K562 (cell line): ENCODE results near the gene PTPN7. TPM values are rescaled to one million over a fixed set of nuclear protein-coding genes. Genes with fewer than 3 reads are reported as not detected.

Experiments
- CBFA2T3 ChIP-seq: fragments of 450-650 bp; IDR thresholded peaks from 2 replicates; pipeline ENCODE4 v1.6.1; 2017
- CEBPG ChIP-seq, 3 experiments: fragments of 200-800 bp in 1 of 3; sonication (Bioruptor generic) in 1 of 3; sonication (generic) in 1 of 3; formaldehyde crosslinking in 1 of 3; IDR thresholded peaks in 2 of 3; conservative IDR thresholded peaks in 1 of 3; 2 replicates each; pipeline versions ENCODE4 v1.6.1 to v1.8.0; 2016 to 2022; ENCODE audit warnings: missing compliant biosample characterization in 2 of 3, missing genetic modification characterization in 2 of 3, mild to moderate bottlenecking in 1 of 3, missing genetic modification reagents in 1 of 3
- ESRRA ChIP-seq: fragments of 450-650 bp; IDR thresholded peaks from 2 replicates; pipeline ENCODE4 v1.6.1; 2014; ENCODE audit warnings: low read depth, mild to moderate bottlenecking, moderate library complexity, borderline replicate concordance
- GTF2A2 ChIP-seq: IDR thresholded peaks from 2 replicates; pipeline ENCODE4 v1.6.1; 2016; ENCODE audit warnings: mild to moderate bottlenecking, missing genetic modification characterization, missing compliant biosample characterization
- RFX1 ChIP-seq: fragments of 450-650 bp; IDR thresholded peaks from 2 replicates; pipeline ENCODE4 v1.6.1; 2016; ENCODE audit warnings: mild to moderate bottlenecking, moderate library complexity
- ZNF217 ChIP-seq: sonication (generic); formaldehyde crosslinking; IDR thresholded peaks from 2 replicates; pipeline ENCODE4 v1.8.0; 2022; ENCODE audit warnings: mild to moderate bottlenecking, missing genetic modification reagents
- ZNF24 ChIP-seq: fragments of 450-650 bp; IDR thresholded peaks from 2 replicates; pipeline ENCODE4 v1.6.1; 2016
- polyA plus RNA-seq, 8 experiments: library from polyadenylated mRNA; depleted of rRNA in 4 of 8; stranded (reverse) in 5 of 8; unstranded in 3 of 8; fragments of >200 nt; fragmentation: Nextera tagmentation in 2 of 8; fragmentation: Illumina TruSeq in 1 of 8; extraction: Ambion mirVana in 2 of 8; extraction: Trizol in 1 of 8; gene quantifications; 2 replicates each; pipeline versions ENCODE4 v1.2.1 to v1.2.3, GENCODE V29; 2011 to 2014; ENCODE audit warnings: inconsistent platforms in 1 of 8, missing spikeins in 1 of 8
- total RNA-seq, 7 experiments: library from RNA; depleted of rRNA in 6 of 7; stranded (reverse); fragments of >200 nt in 6 of 7; fragmentation: Illumina TruSeq in 2 of 7; extraction: Trizol in 2 of 7; gene quantifications; 2 replicates each; pipeline versions ENCODE4 v1.2.1 to v1.2.3, GENCODE V29; 2011 to 2021; ENCODE audit warnings: low replicate concordance in 1 of 7
- TF ChIP-seq, protein P1 (sequence below): sonication (generic); formaldehyde crosslinking; IDR thresholded peaks from 2 replicates; pipeline ENCODE4 v1.8.1; 2023; ENCODE audit warnings: mild to moderate bottlenecking, missing genetic modification reagents
- TF ChIP-seq, protein P2 (sequence below): sonication (generic); formaldehyde crosslinking; IDR thresholded peaks from 2 replicates; pipeline ENCODE4 v1.8.0; 2023; ENCODE audit warnings: mild to moderate bottlenecking, missing genetic modification reagents
- TF ChIP-seq, protein P3 (sequence below): fragments of 200-400 bp; formaldehyde crosslinking; IDR thresholded peaks from 2 replicates; pipeline ENCODE4 v1.6.1; 2017; ENCODE audit warnings: mild to moderate bottlenecking, low read depth, low read length, moderate library complexity

PTPN7 gene
- total and polyA plus RNA-seq, 9 of the 15 experiments (the other 6 are each of a cell fraction or from before 2014, with no cell fraction given), result 18.7 to 144 (median 120) TPM

DNA sequence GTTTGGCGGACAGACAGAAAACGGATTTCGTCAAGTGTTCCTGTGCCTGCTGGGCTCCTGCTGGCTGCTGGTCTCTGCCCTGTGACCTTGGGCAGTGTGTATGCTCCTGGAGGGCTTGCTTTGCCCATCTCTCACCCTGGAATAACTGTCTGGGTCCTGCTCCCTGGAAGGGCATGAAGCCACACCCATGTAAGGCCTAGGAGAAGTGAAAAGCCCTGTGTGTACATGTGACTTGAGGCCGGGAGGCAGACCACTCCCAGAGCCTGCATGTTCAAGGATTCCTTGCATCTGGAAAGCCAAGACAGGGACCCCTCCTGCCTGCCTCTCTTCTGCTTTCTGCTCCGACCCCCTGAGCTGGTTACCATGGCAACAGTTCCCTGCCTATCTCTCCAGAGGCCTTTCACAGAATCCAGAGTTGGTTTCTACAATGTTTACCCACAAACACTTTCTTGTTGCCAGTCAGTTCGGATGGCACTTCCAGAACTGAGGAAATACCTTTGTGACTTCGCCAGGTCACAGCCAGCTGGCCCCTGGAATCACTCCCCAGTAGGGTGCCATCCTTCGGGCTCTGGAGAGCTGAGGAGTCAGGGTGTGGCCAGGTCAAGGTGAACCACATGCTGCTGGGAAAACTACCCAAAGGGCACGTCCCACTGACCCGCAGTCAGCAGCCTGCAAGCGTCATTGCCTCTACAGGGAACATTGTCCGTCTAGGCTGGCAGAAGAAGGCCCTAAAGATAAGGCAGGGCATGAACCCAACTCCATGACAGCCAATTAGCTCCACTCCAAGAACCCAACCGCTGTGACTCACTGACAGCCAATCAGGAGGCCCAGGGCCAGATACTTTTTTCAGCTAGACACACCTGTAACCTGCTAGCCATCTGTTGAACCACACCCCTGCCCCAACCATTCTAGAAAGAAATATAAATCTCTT, 52.3 kb downstream of the PTPN7 start (continued):
- TF ChIP-seq ZNF24 (no peak), CEBPG (CRISPR knock-in tag; IDR thresholded peaks at IDR 0.05) (no peak), CEBPG (tag; conservative IDR thresholded peaks at IDR 0.05 in 1 of 2, IDR thresholded peaks at IDR 0.05 in 1 of 2) (no peak), GTF2A2 (tag) (no peak), ZNF217 (CRISPR knock-in tag) (no peak), CBFA2T3 (peak; percentile 24), RFX1 (peak; percentile 95), ESRRA (no peak)
- TF ChIP-seq, protein P1, sequence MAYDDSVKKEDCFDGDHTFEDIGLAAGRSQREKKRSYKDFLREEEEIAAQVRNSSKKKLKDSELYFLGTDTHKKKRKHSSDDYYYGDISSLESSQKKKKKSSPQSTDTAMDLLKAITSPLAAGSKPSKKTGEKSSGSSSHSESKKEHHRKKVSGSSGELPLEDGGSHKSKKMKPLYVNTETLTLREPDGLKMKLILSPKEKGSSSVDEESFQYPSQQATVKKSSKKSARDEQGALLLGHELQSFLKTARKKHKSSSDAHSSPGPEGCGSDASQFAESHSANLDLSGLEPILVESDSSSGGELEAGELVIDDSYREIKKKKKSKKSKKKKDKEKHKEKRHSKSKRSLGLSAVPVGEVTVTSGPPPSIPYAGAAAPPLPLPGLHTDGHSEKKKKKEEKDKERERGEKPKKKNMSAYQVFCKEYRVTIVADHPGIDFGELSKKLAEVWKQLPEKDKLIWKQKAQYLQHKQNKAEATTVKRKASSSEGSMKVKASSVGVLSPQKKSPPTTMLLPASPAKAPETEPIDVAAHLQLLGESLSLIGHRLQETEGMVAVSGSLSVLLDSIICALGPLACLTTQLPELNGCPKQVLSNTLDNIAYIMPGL, result no peak
- TF ChIP-seq, protein P2, sequence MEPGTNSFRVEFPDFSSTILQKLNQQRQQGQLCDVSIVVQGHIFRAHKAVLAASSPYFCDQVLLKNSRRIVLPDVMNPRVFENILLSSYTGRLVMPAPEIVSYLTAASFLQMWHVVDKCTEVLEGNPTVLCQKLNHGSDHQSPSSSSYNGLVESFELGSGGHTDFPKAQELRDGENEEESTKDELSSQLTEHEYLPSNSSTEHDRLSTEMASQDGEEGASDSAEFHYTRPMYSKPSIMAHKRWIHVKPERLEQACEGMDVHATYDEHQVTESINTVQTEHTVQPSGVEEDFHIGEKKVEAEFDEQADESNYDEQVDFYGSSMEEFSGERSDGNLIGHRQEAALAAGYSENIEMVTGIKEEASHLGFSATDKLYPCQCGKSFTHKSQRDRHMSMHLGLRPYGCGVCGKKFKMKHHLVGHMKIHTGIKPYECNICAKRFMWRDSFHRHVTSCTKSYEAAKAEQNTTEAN, result no peak
- TF ChIP-seq, protein P3, sequence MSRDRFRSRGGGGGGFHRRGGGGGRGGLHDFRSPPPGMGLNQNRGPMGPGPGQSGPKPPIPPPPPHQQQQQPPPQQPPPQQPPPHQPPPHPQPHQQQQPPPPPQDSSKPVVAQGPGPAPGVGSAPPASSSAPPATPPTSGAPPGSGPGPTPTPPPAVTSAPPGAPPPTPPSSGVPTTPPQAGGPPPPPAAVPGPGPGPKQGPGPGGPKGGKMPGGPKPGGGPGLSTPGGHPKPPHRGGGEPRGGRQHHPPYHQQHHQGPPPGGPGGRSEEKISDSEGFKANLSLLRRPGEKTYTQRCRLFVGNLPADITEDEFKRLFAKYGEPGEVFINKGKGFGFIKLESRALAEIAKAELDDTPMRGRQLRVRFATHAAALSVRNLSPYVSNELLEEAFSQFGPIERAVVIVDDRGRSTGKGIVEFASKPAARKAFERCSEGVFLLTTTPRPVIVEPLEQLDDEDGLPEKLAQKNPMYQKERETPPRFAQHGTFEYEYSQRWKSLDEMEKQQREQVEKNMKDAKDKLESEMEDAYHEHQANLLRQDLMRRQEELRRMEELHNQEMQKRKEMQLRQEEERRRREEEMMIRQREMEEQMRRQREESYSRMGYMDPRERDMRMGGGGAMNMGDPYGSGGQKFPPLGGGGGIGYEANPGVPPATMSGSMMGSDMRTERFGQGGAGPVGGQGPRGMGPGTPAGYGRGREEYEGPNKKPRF, result no peak
- TF ChIP-seq, all 486 proteins: peak for 7
